Melanocyte of skin (primary cell): ENCODE results near the gene EPHA1. TPM values are rescaled to one million over a fixed set of nuclear protein-coding genes. Genes with fewer than 3 reads are reported as not detected.

Experiments
- small RNA-seq, 2 donors: library from RNA; depleted of rRNA; stranded (forward); fragments of <200 nt; gene quantifications; one replicate each; pipeline ENCODE3, GENCODE V24; 2012
- total RNA-seq, 2 donors: library from RNA; depleted of rRNA; stranded (reverse); fragments of >200 nt; gene quantifications; 2 replicates each; pipeline ENCODE4 v1.2.3, GENCODE V29; 2012

Gene EPHA1
- total RNA-seq, result not detected

DNA sequence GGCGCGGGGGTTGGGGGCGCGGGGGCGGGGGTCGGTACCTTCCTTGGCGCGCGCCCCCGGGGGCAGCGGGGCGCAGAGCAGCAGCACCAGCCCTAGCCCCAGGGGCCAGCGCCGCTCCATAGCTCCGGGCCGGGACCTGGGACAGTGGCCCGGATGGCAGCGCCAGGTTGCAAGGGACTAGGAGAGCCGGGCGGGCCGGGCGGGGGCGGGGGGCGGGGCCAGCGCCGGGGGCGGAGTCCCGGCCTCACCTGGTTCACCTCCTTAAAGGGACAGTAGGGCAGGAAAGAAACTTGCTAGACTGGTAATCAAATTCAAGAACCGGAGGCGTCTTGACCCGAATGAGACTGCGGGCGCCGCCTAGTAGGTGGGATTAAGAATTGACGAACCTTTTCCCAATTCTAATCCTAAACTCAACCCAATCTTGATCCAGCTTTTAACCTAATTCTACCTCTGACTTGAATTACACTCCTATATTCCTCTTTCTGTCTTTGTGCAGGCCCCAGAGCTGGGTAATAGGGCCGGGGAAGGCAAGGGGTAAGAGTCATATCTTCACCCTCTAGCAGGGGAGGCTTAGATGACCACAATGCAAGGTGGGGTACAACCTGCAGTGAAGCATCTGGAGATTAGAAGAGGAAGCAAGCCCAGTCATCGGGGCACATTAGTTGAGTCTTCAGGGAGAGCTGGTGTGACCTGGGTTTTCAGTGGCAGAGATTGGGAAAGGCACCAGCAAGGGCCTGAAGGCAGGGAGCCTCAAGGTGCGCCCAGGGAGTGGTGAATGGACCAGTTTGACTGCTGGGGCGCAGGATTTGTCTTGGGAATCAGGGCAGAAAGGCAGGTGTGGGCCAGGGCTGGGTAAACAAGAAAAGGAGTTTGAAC is at the start of gene EPHA1:
Gene EPHA1 (minus strand): TSS at position 171 of the 876 bp plus-strand sequence. CDS start 51 bp downstream, at position 120.

DNA sequence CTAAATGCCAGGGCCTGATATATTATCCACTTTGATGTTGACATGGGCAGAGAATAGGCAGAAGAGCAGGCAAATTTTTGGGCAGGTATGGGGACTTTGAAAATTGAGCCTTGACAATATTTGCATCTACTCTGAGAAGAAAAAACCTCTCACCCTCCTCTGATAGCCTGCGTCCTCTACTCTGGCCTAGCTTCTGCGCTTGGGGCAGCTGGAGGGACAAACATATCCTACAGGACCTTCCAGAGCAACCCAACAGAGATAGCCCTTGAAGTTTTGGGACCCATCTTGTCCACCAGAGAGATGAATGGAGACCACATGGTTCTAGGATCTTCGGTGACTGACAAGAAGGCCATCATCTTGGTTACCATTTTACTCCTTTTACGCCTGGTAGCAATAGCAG is 34.5 kb upstream of the EPHA1 start, which contains the start of gene TAS2R60:
Gene TAS2R60 (plus strand): TSS at position 301 of the 400 bp plus-strand sequence. CDS start 0 bp downstream, at position 301.

DNA sequence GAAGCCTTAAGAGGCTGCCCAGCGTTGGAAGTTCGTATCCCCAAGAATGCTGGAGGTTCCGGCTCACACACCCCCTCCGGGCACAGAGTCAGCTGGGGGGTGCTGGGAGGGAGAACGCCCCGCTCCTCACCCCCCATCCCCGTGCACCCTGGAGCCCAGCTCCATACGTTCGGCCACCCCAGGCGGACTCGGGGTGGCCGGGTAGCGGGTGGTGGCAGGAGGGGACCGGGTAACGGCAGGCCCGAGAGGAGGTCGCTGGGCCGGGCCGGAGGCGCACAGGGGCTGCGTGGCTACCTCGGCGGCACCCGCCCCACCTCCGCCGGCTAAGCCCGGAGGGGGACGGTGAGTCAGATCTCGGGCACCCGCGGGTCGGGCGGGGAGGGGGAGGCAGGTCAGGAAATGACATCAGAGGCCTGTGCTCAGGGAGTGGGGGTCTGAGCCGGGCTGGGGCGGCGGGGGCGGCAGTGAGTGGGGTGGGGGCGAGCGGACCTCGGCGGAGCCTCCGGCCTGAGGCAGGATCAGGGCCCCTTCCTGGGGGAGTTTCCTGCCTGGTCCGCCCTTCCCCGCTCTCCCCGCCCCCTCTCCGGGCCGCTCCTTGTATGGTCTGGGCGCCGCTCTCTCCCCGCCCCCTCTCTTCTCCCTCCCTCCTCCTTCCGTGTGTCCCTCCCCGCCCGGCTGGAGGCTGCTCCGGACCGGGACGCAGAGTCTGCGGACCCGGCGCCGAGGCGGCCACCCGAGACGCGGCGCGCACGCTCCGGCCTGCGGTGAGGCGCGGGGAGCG is 27.8 kb downstream of the EPHA1 start, which contains the start of gene ZYX:
Gene ZYX (plus strand): TSS at position 700 of the 781 bp plus-strand sequence. CDS start 227 bp downstream, outside the sequence.

DNA sequence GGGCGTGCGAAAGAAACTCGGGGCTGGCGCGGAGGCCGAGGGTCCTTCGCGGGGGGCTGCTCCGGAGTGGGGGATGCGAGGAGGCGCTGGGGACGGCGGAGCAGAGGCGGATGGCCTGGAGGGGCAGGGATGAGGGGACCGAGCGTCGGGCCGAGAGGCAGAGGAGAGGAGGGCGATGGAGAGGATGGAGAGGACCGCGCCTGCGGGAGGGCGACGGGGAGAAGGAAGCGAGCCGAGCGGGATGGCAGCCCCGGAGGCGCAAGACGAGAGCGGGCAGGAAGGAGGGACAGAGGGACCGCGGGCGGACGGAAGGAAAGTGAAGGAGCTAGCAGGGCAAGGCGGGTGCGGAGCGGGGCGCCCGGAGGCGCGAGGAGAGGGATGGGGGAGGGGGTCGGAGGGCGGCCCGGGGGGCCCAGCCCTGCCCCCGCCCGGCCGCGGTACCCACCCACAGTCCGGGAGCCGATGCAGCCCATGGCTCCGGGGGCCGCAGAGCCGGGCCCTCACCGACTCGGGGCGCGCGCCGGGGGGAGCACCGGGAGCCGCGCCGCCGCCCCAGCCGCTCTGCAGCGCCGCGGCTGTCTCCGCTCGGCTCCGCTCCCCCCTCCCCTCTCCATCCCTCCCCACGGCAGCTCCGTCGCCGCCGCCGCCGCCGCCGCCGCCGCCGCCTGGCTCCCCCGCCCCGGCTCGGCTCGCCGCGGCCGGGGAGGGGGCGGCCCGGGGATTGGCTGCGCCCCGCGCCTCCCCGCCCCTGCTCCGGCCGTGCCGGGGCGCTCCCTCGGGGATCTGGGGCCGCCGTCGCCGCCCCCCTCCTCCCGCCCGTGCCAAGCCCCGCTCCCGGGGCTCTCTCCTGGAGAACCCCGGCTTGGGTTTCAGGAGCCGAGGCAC is 46.3 kb downstream of the EPHA1 start, which contains the start of gene FAM131B:
Gene FAM131B (minus strand): TSS at position 583 of the 885 bp plus-strand sequence. CDS start 110 bp downstream, at position 473.

Small RNA genes within 50 kb of the gene (small RNA-seq; reads per million reads assigned to genes)
- gene MIR6892, result 0.35 to 1.1 reads per million in 2 donors

Other genes with a start within 250 kb of the EPHA1 start
- not detected for gene TAS2R39, start 225.4 kb downstream of the EPHA1 start, total RNA-seq
- gene TAS2R40, start 186.8 kb downstream of the EPHA1 start, total RNA-seq, result not detected
- 10 to 100 TPM; 88.9 to 90.9 TPM for gene GSTK1, start 145.4 kb downstream of the EPHA1 start, total RNA-seq
- gene TMEM139, start 123.9 kb downstream of the EPHA1 start, total RNA-seq, result not detected
- 10 to 100 TPM; 11.0 to 20.6 TPM for gene CASP2, start 120.5 kb downstream of the EPHA1 start, total RNA-seq
- gene CLCN1, start 92.7 kb downstream of the EPHA1 start, total RNA-seq, result not detected
- not detected for gene FAM131B, start 46.1 kb downstream of the EPHA1 start, total RNA-seq
- 10 to 100 TPM; 10.7 to 18.3 TPM for gene ZYX, start 27.5 kb downstream of the EPHA1 start, total RNA-seq
- gene TAS2R60, start 34.6 kb upstream of the EPHA1 start, total RNA-seq, result not detected
- gene TAS2R41, start 69.0 kb upstream of the EPHA1 start, total RNA-seq, result not detected
- not detected for gene CTAGE15, start 162.9 kb upstream of the EPHA1 start, total RNA-seq
- under 1 TPM; 0.33 to 0.69 TPM for gene TCAF2, start 212.1 kb upstream of the EPHA1 start, total RNA-seq